Cerebellar nuclear complex (tissue), 1 donor: ENCODE data around the gene NEMP1.
"Not testable (repeated sequence)": the region's sequence is repeated elsewhere in the genome, so short reads cannot be mapped to it uniquely, and the experiment has no call there.

Experiments
- DNase-seq, 2 experiments: peaks; one replicate each; lab custom pipeline; 2025; lab: John Stamatoyannopoulos, UW

Gene NEMP1

DNA sequence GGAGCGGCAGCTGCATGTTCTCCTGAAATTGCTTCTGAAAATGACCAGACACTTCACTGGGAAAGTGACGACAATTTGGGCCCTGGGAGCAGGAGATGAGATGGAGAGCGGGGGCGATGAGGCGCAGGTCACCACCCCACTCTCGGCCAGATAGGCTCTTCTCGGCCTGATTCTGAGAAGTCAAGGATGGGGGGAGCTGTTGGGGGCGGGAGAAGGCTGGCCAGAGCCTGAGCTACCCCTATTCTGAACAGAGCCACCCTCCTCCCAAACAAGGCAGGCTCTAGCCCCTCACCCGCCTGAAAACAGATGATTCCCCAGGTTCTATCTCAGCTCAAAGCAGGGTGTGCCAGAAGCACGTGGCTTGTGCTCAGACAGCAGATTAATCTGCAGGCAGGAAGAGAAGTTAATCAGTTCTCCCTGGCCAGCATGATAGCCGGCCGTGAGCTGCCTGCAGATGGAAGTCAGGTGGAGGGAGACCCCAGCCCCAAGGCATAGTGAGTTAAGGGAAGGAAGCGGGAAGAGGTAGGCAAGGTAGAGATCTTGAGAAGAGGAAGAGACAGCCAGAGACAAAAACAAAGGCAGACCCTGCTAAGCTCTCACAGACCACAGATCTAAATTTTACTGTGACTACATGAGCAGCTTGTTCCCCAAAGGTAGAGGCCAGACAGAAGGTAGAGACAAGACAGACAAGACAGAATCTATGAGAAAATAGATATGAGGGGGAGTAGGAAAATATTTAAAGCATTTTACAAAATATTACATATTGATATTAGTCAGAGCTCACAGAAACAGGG is 51.4 kb downstream of the NEMP1 start:
- no peak for DNase-seq

GRCh38 chr12:57025196-57025595 is 53.4 kb downstream of the NEMP1 start:
- no peak for DNase-seq

- DNase-seq: not testable (repeated sequence)
Measured at GRCh38 chr12:57022324-57022723, 56.3 kb downstream of the NEMP1 start.

GRCh38 chr12:57019983-57020719 is 58.4 kb downstream of the NEMP1 start:
- no peak for DNase-seq

DNA sequence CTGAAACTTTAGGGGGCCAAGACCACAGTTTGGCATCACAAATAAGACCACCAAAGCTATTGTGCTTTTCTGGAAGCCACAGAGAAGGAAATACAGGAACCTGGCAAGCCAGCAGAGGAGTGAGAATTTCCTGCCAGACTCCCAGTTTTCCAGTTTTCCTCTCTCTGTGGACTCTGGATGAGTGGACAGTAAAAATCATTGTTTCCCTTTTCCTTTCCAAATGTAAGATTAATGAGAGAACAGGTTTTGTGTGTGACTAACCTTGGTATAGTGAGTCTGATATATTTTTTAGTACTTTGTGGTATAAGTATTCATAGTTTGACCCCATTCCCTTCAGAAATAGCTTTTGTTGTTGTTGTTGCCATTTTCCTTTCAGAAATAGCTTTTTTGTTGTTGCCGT is 59.7 kb downstream of the NEMP1 start:
- no peak for DNase-seq

GRCh38 chr12:57018353-57018752 is 60.2 kb downstream of the NEMP1 start:
- not testable (repeated sequence) for DNase-seq

GRCh38 chr12:57016348-57016747 is 62.2 kb downstream of the NEMP1 start, which contains the start of gene TAC3:
TAC3 (minus strand) TSS chr12:57016529; CDS start chr12:57015797, 732 bp downstream.
- DNase-seq: no peak

DNA sequence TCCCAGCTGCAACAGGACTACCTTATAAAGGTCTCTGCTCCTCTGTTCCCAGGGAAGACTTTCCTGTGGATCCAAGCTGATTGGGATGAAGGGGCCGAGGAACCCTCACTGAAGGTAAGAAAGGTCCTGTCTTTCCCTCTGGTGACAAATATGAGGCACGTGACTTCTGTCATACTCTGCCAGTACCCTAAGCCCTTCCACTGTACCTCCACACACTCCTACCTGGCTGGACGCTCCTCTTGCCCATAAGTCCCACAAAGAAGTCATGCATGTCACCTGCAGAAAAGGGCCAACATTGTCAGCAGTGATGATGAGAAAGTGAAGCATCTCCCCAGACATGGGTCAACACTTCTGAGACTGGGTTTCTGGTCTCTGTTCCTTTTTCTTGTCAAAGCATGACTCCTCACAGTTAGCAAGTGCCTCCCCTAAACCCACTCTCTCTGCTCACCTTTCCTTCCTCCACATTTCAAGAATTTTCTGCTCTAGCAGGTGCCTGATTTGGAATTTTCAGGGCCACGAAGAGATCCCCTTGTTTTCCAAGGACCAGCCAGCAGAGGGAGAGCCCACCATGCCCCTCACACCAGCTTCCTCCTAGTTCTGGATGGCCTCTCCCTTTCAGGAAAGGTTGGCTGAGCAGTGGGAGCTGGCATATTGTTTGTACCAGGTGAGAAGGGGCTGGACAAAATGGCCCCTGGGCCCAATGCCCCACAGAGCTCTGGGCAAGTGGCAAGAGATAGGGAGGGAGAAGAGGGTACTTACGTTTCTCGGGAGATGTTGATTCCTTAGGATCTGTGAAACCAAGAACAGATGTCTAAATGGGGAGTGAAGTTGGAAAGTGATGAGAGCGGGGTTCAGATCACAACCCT is 65.8 kb downstream of the NEMP1 start:
- DNase-seq: no peak

DNA sequence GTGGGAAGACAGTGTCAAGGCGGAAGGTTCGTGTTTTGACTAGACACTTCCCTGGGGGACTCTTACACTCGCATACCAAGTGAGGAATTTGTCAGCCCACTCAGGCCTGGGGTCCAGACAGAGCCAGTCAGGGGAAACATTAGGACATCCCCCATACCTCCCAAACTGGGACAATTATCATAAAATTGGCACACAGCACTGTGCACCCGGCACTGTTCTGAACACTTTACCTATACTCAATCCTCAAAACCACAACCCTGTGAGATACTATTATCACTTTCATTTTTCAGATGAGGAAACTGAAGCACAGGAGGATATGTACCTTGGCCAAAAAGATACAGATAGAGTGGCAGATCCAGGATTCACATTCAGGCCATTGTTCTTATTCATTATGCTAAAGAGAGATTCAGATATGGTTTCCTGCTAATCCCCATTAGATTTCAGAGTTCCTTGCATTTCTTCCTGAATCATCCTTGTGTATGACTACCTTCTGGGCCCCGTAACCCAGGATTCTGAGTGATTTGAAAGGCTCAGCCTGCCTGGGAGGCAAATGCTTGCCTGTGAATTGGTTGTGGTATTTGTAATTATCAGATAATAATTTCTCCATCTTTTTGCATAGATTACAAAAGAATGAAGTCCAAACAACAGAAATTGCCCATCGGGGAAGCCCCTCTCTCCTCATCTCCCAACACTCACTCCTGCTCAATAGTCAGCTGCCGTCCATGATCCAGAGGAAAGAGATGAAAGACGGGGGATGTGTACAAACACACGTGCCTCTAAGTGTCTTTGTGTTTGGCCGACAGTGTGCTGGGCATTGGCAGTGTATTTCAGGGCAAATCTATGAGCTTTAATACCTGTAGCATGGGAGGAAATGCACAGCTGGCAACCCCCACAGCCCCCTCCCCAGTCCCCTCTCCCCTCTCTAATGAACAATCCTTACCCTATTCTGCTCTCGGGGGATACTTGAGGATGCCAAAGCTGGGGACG is 66.9 kb downstream of the NEMP1 start:
- DNase-seq: no peak

DNA sequence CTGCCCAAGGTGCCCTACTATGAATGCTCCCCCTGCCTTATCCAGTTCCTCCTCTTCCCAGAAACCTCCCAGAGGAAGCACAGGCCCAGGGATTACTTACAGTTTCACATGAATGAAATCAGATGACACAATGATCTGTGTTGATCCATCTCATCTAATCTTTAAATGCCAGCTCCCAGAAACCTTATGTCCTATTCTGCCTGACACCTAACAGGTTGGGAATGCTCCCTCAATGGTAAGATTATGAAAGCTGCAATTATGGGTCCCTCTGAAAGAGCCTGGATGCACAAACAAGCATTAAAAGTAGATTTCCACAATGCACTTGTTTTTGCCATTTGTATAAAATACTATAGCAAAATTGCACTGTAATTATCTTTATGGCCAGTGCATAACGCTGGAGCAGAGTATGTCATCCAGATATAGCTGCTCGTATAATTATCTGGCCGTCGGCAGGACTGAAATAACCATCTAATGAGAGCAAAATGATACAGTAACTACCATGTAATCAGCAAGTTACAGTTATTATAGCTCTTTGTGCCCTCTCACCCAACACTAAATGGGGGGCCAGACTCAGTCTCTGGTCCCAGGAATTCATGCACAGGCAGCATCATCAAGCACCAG is 67.9 kb downstream of the NEMP1 start:
- DNase-seq: no peak

- no peak for DNase-seq
Measured at GRCh38 chr12:57009949-57010626, 68.5 kb downstream of the NEMP1 start.

- DNase-seq: no peak
Measured at GRCh38 chr12:57008178-57008577, 70.4 kb downstream of the NEMP1 start.

- no peak for DNase-seq
Measured at GRCh38 chr12:57006809-57007475, 71.6 kb downstream of the NEMP1 start.

DNA sequence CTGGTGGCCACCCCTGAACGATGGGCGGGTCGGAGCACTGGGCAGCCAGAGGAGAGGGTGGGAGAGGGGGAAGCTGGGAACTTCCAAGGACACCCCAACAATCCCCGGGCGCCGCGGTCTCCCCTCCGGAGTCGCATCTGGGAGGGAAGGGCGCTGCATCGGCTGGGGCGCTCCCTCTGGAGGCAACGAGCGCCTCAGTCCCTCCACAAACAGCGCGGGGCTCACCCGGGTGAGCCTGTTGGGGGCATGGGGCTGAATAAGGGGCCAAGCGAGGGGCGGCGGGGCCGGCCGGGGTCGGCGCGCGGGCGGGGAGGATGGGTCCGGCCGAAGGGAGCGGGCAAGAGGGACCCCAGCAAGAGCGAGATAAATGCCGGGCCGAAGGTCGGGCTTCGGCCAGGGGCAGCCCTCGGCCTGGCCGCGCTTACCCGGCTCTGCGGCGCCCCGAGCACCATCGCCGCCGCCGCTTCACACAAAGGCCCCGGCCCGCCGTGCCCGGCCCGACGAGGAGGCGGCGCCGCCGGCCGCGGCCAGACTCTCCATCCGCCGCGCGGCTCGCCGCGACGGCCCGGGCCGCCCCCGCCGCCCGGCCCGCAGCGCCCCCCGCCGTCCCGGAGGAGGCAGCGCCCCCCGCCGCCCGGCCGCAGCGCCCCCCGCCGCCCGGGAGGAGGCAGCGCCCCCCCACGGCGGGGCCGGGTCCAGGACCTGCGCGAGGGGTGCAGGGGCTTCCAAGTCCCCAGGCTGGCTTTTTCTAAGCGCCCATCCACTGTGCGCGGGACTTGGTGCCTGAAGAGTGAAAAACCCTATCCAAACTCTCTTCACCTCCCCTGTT is 72.4 kb downstream of the NEMP1 start, which contains the start of gene ZBTB39:
TSS of gene ZBTB39 (minus strand) at position 567 of the 829 bp plus-strand sequence. CDS start 1,629 bp downstream, outside the sequence.
- DNase-seq: no peak
